IPS DF 6.9 (cell line): ENCODE data around the gene NEBL.

Source experiments
- DNase-seq: peaks from one replicate; pipeline ENCODE4 v3.0.0-alpha.2; 2013; ENCODE audit warnings: low read depth, low spot score
- H3K27ac ChIP-seq: one replicate; pipeline ENCODE4 v1.5.1; 2013; ENCODE audit warnings: low read length, control low read depth
- H3K27me3 ChIP-seq: 2 replicates; pipeline ENCODE4 v1.6.1; 2013; ENCODE audit warnings: mild to moderate bottlenecking, low read length; ENCODE audit not compliant: control insufficient read depth, insufficient read depth
- H3K36me3 ChIP-seq: 2 replicates; pipeline ENCODE4 v1.6.1; 2013; ENCODE audit warnings: low read length; ENCODE audit not compliant: control insufficient read depth, insufficient read depth
- H3K4me1 ChIP-seq: 2 replicates; pipeline ENCODE4 v1.6.1; 2013; ENCODE audit warnings: low read length; ENCODE audit not compliant: control insufficient read depth, insufficient read depth
- H3K4me3 ChIP-seq: 2 replicates; pipeline ENCODE4 v1.5.1; 2013; ENCODE audit warnings: mild to moderate bottlenecking, low read length
- H3K9me3 ChIP-seq: 2 replicates; pipeline ENCODE4 v1.6.1; 2013; ENCODE audit warnings: low read length, inconsistent platforms; ENCODE audit not compliant: control insufficient read depth, insufficient read depth
- WGBS: extraction: QIAGEN DNeasy Blood & Tissue Kit; methylation state at CpG from one replicate; pipeline ENCODE4 v1.1.7; 2013; ENCODE audit warnings: mixed read lengths, missing lambda C conversion rate; ENCODE audit not compliant: insufficient read length, insufficient coverage; 5-methylcytosine and 5-hydroxymethylcytosine counted together

NEBL gene

DNA sequence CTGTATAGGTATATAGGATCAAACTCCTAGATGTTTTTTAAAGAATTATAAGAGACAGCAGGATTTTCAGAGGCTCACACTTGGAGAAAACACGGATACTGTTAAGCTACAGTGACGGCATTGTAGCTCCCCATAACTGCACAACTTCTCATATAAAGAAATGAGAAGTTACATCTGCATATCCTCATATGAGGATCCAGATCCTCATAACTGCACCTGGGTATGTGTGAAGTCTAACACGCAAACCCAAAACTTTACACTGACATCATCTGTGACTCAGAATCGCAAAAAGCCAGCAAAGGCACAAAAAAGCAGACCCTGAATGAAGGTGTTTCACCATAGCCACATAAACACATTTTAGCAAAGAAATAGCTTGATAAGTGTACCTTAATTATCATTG, 34.1 kb downstream of the NEBL start:
- H3K36me3 ChIP-seq = no peaks in the 10 kb centered on the region
- no peaks in the 10 kb centered on the region for H3K9me3 ChIP-seq

DNA sequence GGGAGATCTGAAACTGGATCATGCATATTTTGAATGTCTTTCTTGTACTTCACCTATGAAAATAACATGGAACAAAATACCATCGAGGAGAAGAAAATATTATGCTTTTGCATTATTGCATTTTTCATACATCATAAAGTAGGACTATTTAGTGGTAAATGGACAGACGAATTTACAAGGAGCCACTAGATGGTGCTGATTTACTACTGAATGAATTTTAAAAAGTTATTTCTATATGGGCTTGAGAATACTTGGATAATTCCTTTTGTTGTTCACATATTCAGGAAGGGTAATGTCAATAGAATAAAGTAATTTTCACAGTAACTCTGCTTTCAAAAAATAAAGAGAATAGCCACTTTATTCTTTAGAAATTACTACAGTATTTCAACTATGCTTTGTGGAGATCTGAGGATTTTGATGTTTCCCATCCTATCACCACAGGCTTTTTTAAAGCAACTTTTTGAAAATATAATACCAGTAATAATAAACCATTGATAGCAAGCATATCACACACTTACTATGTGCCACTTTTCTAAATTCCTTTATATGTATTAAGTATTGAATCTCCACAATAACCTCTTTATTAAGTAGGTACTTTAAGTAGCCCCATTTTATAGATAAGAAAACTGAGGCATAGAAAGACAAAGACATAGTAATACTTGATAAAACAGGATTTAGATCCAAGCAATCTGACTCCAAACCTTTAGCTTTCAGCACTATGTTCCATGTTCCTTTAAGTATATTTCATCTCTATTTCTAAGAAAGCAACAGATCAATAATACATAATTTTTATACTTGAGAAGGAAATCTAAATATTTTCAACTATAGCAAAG, 38.6 kb downstream of the NEBL start:
- H3K4me3 ChIP-seq = no peak overlapping the region
- DNase-seq = no peak
- WGBS = no CpG with 5 or more reads among the region's 2 CpGs

More for the DNA sequence above, 34.1 kb downstream of the NEBL start:
- H3K27me3 ChIP-seq = no peaks in the 10 kb centered on the region
- no CpG with 5 or more reads among the region's 4 CpGs for WGBS
- no peak for DNase-seq
- no peaks in the 10 kb centered on the region for H3K4me1 ChIP-seq
- H3K4me3 ChIP-seq = no peak overlapping the region
- H3K27ac ChIP-seq = no peak overlapping the region

GRCh38 chr10:20856484-20856883, 40.6 kb downstream of the NEBL start:
- no peaks in the 10 kb centered on the region for H3K27me3 ChIP-seq
- no peaks in the 10 kb centered on the region for H3K9me3 ChIP-seq
- no peak overlapping the region for H3K27ac ChIP-seq
- no peak overlapping the region for H3K4me3 ChIP-seq
- no peaks in the 10 kb centered on the region for H3K36me3 ChIP-seq
- H3K4me1 ChIP-seq = no peaks in the 10 kb centered on the region
- DNase-seq = no peak
- WGBS = no CpG with 5 or more reads among the region's 1 CpG

More for the DNA sequence above, 38.6 kb downstream of the NEBL start:
- no peaks in the 10 kb centered on the region for H3K4me1 ChIP-seq
- H3K36me3 ChIP-seq = no peaks in the 10 kb centered on the region
- no peak overlapping the region for H3K27ac ChIP-seq
- no peaks in the 10 kb centered on the region for H3K9me3 ChIP-seq
- H3K27me3 ChIP-seq = no peaks in the 10 kb centered on the region

GRCh38 chr10:20855398-20856038, 41.6 kb downstream of the NEBL start:
- no peaks in the 10 kb centered on the region for H3K9me3 ChIP-seq
- H3K4me3 ChIP-seq = no peak overlapping the region
- no peaks in the 10 kb centered on the region for H3K4me1 ChIP-seq
- WGBS = no CpG with 5 or more reads among the region's 5 CpGs
- no peaks in the 10 kb centered on the region for H3K36me3 ChIP-seq
- no peak for DNase-seq
- H3K27me3 ChIP-seq = no peaks in the 10 kb centered on the region
- H3K27ac ChIP-seq = no peak overlapping the region

- WGBS = no CpG with 5 or more reads among the region's 2 CpGs
- no peak for DNase-seq
- Histone ChIP-seq H3K36me3 (no peaks in the 10 kb centered on the region), H3K4me3 (no peak overlapping the region), H3K27me3 (no peaks in the 10 kb centered on the region), H3K27ac (no peak overlapping the region), H3K4me1 (no peaks in the 10 kb centered on the region), H3K9me3 (no peaks in the 10 kb centered on the region)
These were observed 43.8 kb downstream of the NEBL start for GRCh38 chr10:20853276-20853675.

GRCh38 chr10:20852303-20852702, 44.8 kb downstream of the NEBL start:
- H3K27ac ChIP-seq = no peak overlapping the region
- H3K4me1 ChIP-seq = no peaks in the 10 kb centered on the region
- H3K4me3 ChIP-seq = no peak overlapping the region
- no peaks in the 10 kb centered on the region for H3K9me3 ChIP-seq
- no peak for DNase-seq
- no CpG with 5 or more reads among the region's 10 CpGs for WGBS
- H3K36me3 ChIP-seq = no peaks in the 10 kb centered on the region
- no peaks in the 10 kb centered on the region for H3K27me3 ChIP-seq

- Histone ChIP-seq H3K4me1 (no peaks in the 10 kb centered on the region), H3K36me3 (no peaks in the 10 kb centered on the region), H3K27me3 (no peaks in the 10 kb centered on the region), H3K4me3 (no peak overlapping the region), H3K9me3 (no peaks in the 10 kb centered on the region), H3K27ac (no peak overlapping the region)
- DNase-seq = no peak
- no CpG with 5 or more reads among the region's 2 CpGs for WGBS
These were observed 49.6 kb downstream of the NEBL start for GRCh38 chr10:20847512-20847911.

- no peaks in the 10 kb centered on the region for H3K36me3 ChIP-seq
- no peaks in the 10 kb centered on the region for H3K27me3 ChIP-seq
- WGBS = no CpG with 5 or more reads among the region's 2 CpGs
- H3K4me1 ChIP-seq = no peaks in the 10 kb centered on the region
- H3K27ac ChIP-seq = no peak overlapping the region
- H3K4me3 ChIP-seq = no peak overlapping the region
- H3K9me3 ChIP-seq = no peaks in the 10 kb centered on the region
- no peak for DNase-seq
These were observed 50.8 kb downstream of the NEBL start for GRCh38 chr10:20846263-20846662.

DNA sequence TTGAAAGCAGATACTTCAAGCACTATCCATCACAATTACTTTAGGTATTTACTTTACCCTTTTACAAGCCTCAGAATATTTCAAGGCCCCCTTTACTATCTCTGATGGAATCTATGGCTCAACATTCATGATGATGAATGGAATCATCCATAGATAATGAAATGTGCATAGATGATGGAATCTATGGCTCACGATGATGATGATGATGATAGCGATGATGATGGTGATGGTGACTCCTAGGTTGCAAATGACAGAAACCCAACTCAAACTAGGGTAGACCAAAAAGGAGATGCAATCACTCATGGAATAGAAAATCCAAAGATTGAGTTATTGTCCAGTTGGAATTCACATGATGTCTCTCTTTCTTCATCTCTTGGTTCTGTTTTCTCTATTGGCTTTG, 55.7 kb downstream of the NEBL start:
- Histone ChIP-seq H3K27me3 (no peaks in the 10 kb centered on the region), H3K9me3 (no peaks in the 10 kb centered on the region), H3K4me3 (no peak overlapping the region), H3K36me3 (no peaks in the 10 kb centered on the region), H3K27ac (no peak overlapping the region), H3K4me1 (no peaks in the 10 kb centered on the region)
- no peak for DNase-seq
- WGBS = no CpG with 5 or more reads among the region's 2 CpGs

DNA sequence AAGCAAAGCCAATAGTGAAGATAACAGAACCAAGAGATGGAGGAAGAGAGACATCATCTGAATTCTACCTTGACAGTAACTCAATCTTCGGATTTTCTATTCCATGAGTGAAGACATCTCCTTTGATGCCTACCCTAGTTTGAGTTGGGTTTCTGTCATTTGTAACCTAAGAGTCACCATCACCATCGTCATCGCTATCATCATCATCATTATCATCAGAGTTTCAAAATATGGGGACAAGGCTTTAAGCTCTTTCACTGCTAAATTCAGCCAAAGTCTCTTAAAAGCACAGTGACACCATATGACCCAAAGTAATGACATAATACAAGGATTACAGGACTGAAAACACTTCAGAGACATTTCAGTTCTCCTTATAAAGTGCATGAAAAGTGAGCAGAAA, 57.2 kb downstream of the NEBL start:
- WGBS = no CpG with 5 or more reads among the region's 3 CpGs
- H3K36me3 ChIP-seq = no peaks in the 10 kb centered on the region
- no peak for DNase-seq
- no peak overlapping the region for H3K27ac ChIP-seq
- no peak overlapping the region for H3K4me3 ChIP-seq
- no peaks in the 10 kb centered on the region for H3K9me3 ChIP-seq
- H3K27me3 ChIP-seq = no peaks in the 10 kb centered on the region
- H3K4me1 ChIP-seq = no peaks in the 10 kb centered on the region
